ENCODE measurements around the gene COL18A1. TPM values are rescaled to one million over a fixed set of nuclear protein-coding genes. Genes with fewer than 3 reads are reported as not detected.

COL18A1 gene
- total RNA-seq, 1 experiment from 2014 or later = 676 TPM

GRCh38 chr21:45496968-45497845, 92.2 kb downstream of the COL18A1 start:
- BruUV-seq (replicated peaks) = no TSS peak
- CTCF ChIA-PET = no interaction called here
- in situ Hi-C loops (cut with HindIII; ENCODE audit: low pct_unique_long_range_greater_than_20kb, low sequenced_read_pairs) (no loop called here), intact Hi-C loops (cut with micrococcal nuclease; ENCODE audit: unreplicated experiment) (no loop called here)
- Histone ChIP-seq H3K36me3 (ENCODE audit: control insufficient read depth, insufficient read depth, low read length) (no peaks in the 10 kb centered on the region; the same call in 1 of the 2 replicates), H3K9me3 (ENCODE audit: control insufficient read depth, insufficient read depth, low read depth, low read length) (no peaks in the 10 kb centered on the region), H3K27ac (ENCODE audit: low read length) (no peak overlapping the region), H3K27me3 (ENCODE audit: control insufficient read depth, insufficient read depth, low read length) (no peaks in the 10 kb centered on the region), H3K4me3 (ENCODE audit: low read depth in 2 of 2, low read length in 2 of 2) (no peak overlapping the region), H3K4me1 (ENCODE audit: control insufficient read depth, insufficient read depth, low read length) (no peaks in the 10 kb centered on the region)
- TF ChIP-seq POLR2AphosphoS5 (IDR thresholded peaks at IDR 0.05; ENCODE audit: low read depth, low read length) (no peak), TCF7L2 (IDR thresholded peaks at IDR 0.05; ENCODE audit: low read depth, low read length) (no peak), SIN3A (IDR thresholded peaks at IDR 0.05; ENCODE audit: borderline replicate concordance, insufficient read depth, low read depth, low read length) (no peak), CTCF (IDR thresholded peaks at IDR 0.05) (no peak), REST (IDR thresholded peaks at IDR 0.05; ENCODE audit: insufficient read depth in 1 of 2, low read depth in 2 of 2, low read length in 1 of 2) (no peak)
- DNase-seq (ENCODE audit: low read depth, low spot score) (no peak), ATAC-seq (no peak)
- POLR2A ChIA-PET = no interaction called here

GRCh38 chr21:45497846-45498645, 93.1 kb downstream of the COL18A1 start:
- Histone ChIP-seq H3K4me3 (ENCODE audit: low read depth in 2 of 2, low read length in 2 of 2) (no peak overlapping the region), H3K27me3 (ENCODE audit: control insufficient read depth, insufficient read depth, low read length) (no peaks in the 10 kb centered on the region), H3K36me3 (ENCODE audit: control insufficient read depth, insufficient read depth, low read length) (no peaks in the 10 kb centered on the region; the same call in 1 of the 2 replicates), H3K27ac (ENCODE audit: low read length) (no peak overlapping the region), H3K9me3 (ENCODE audit: control insufficient read depth, insufficient read depth, low read depth, low read length) (no peaks in the 10 kb centered on the region), H3K4me1 (ENCODE audit: control insufficient read depth, insufficient read depth, low read length) (no peaks in the 10 kb centered on the region)
- CTCF ChIA-PET = no interaction called here
- no peak for TF ChIP-seq TCF7L2 (IDR thresholded peaks at IDR 0.05; ENCODE audit: low read depth, low read length)
- no peak for TF ChIP-seq SIN3A (IDR thresholded peaks at IDR 0.05; ENCODE audit: borderline replicate concordance, insufficient read depth, low read depth, low read length)
- no peak for TF ChIP-seq CTCF (IDR thresholded peaks at IDR 0.05)
- no peak for TF ChIP-seq REST (IDR thresholded peaks at IDR 0.05; ENCODE audit: insufficient read depth in 1 of 2, low read depth in 2 of 2, low read length in 1 of 2)
- TF ChIP-seq POLR2AphosphoS5 (IDR thresholded peaks at IDR 0.05; ENCODE audit: low read depth, low read length) = no peak
- no TSS peak for BruUV-seq (replicated peaks)
- POLR2A ChIA-PET = no interaction called here
- DNase-seq (ENCODE audit: low read depth, low spot score) (no peak), ATAC-seq (no peak)
- intact Hi-C loops (cut with micrococcal nuclease; ENCODE audit: unreplicated experiment) = no loop called here
- in situ Hi-C loops (cut with HindIII; ENCODE audit: low pct_unique_long_range_greater_than_20kb, low sequenced_read_pairs) = no loop called here

All from Panc1 (cell line).